Heart right ventricle (tissue), 16 donors: Measurements from ENCODE around the gene KLC3. TPM values are rescaled to one million over a fixed set of nuclear protein-coding genes. Genes with fewer than 3 reads are reported as not detected.

ENCODE experiments used
- ATAC-seq, 8 donors: fragments of 200-7000 bp; cut with Tn5 transposase; one replicate each; pipeline ENCODE4 v1.9.1; 2020; ENCODE audit warnings: mild to moderate bottlenecking in 8 of 8, moderate library complexity in 8 of 8, moderate number of reproducible peaks in 1 of 8
- DNase-seq, 2 donors: peaks; one replicate each; pipeline ENCODE4 v3.0.0-alpha.2; 2020
- H3K27ac ChIP-seq, 10 donors: fragments of 200-600 bp; sonication (generic) in 2 of 10; one replicate each; pipeline versions ENCODE4 v1.5.0 to v1.8.0; 2020 to 2022; ENCODE audit warnings: mild to moderate bottlenecking in 3 of 10
- H3K27me3 ChIP-seq, 7 donors: fragments of 200-600 bp; one replicate each; pipeline ENCODE4 v1.8.0; 2021 to 2022; ENCODE audit warnings: mild to moderate bottlenecking in 2 of 7
- H3K36me3 ChIP-seq, 9 donors: fragments of 200-600 bp; sonication (generic) in 1 of 9; one replicate each; pipeline versions ENCODE4 v1.5.0 to v1.8.0; 2020 to 2022; ENCODE audit warnings: mild to moderate bottlenecking in 2 of 9
- H3K4me1 ChIP-seq, 9 donors: fragments of 200-600 bp; sonication (generic) in 1 of 9; one replicate each; pipeline versions ENCODE4 v1.5.0 to v1.8.0; 2020 to 2022; ENCODE audit warnings: mild to moderate bottlenecking in 4 of 9
- H3K4me3 ChIP-seq, 10 donors: fragments of 200-600 bp; sonication (generic) in 2 of 10; one replicate each; pipeline versions ENCODE4 v1.5.0 to v1.8.0; 2020 to 2022; ENCODE audit warnings: mild to moderate bottlenecking in 7 of 10, moderate library complexity in 2 of 10
- H3K9me3 ChIP-seq, 11 donors: fragments of 200-600 bp in 10 of 11; sonication (generic) in 2 of 11; one replicate each; pipeline versions ENCODE4 v1.5.0 to v1.8.0; 2013 to 2022; ENCODE audit warnings: mild to moderate bottlenecking in 2 of 11, control low read depth in 1 of 11, moderate library complexity in 1 of 11
- CTCF ChIP-seq, 9 donors: fragments of 200-600 bp; sonication (generic) in 2 of 9; IDR thresholded peaks; one replicate each; pipeline versions ENCODE4 v1.5.0 to v1.8.0; 2021 to 2022; ENCODE audit warnings: antibody characterized with exemption in 9 of 9, mild to moderate bottlenecking in 5 of 9, moderate library complexity in 1 of 9
- WGBS, 2 donors: extraction: QIAGEN DNeasy Blood & Tissue Kit; methylation state at CpG; one replicate each; pipeline ENCODE4 v1.1.7; 2013; ENCODE audit warnings: inconsistent platforms in 1 of 2; 5-methylcytosine and 5-hydroxymethylcytosine counted together
- intact Hi-C, 10 donors: fragments of 100-400 bp; cut with DNase I; formaldehyde crosslinking; loops; one replicate each; pipeline versions ENCODE4 v1.11.1 to v1.14.2; 2022
- polyA plus RNA-seq, 2 donors: library from polyadenylated mRNA; stranded (reverse); fragments of 200-250 nt; gene quantifications; one replicate each; pipeline ENCODE4 v1.2.3, GENCODE V29; 2013
- total RNA-seq, 10 donors: library from RNA; stranded (reverse); fragmentation: NEBNext Ultra II Directional in 3 of 10; extraction: Animal tissue kit (Norgen Biotek cat#: 25700) in 3 of 10; gene quantifications; one replicate each; pipeline versions ENCODE4 v1.2.1 to v1.2.4, GENCODE V29; 2021 to 2023
- donor health status: Arrhythmogenic right ventricular cardiomyopathy.
- donor health status: ischemic (EF 13 %, LVEDD 7.1; RV severe dilation, severe dysfunction).
- donor health status: healthy with polysubstance abuse.
- donor health status: DM: no; HTN: yes; CAD: no.
- donor health status: DM: no; HTN: no; CAD: no.
- donor health status: ischemic (EF 25% LVEDD 6.9; RV normal size, moderate dysfunction).
- donor health status: ischemic (EF 25% LVEDD 5.7; RV mildly dilated, moderate dysfunction).
- donor health status: healthy.
- donor health status: DM: yes; HTN: yes; CAD: no.
- donor health status: Ischemic cardiomyopathy.
- donor health status: ischemic (EF 35%, LVEDD 5.7; RV mildly dilated, moderate dysfunction).
- donor health status: nonischemic (EF 11% LVEDD 7.7; RV severe dilation, severe dysfunction).
- donor health status: DM: yes; HTN: yes; CAD: no.
- donor health status: PGD.
- donor health status: ischemic (EF 29% LVEDD 5.4; RV normal size, mild dysfunction).
- donor health status: nonischemic (EF 23%, LVEDD 6.1; RV moderate dilation, normal function).

The KLC3 gene
- total and polyA plus RNA-seq, 12 donors = 0.14 to 0.16 (median 0.14) TPM; not detected in 9

GRCh38 chr19:45349126-45349415 lies 8.5 kb downstream of the KLC3 start:
- intact Hi-C loops = no loop called here

GRCh38 chr19:45349430-45349941 lies 8.9 kb downstream of the KLC3 start:
- H3K36me3 ChIP-seq = peaks cover 0 to 35% (median 0%) of the 10 kb centered on the region in 9 donors
- no peaks in the 10 kb centered on the region for H3K4me1 ChIP-seq
- H3K27ac ChIP-seq = no peak overlapping the region
- no peak for TF ChIP-seq CTCF (IDR thresholded peaks at IDR 0.05)
- WGBS, 2 donors = 86 to 93% methylated on average over 17 of the region's 17 CpGs
- no peak overlapping the region for H3K4me3 ChIP-seq
- H3K9me3 ChIP-seq = no peaks in the 10 kb centered on the region
- ATAC-seq (no peak), DNase-seq (no peak)
- intact Hi-C loops = no loop called here
- peaks cover 0 to 31% (median 21%) of the 10 kb centered on the region in 7 donors for H3K27me3 ChIP-seq

More at GRCh38 chr19:45349126-45349415, 8.5 kb downstream of the KLC3 start:
- H3K27ac ChIP-seq = no peak overlapping the region
- H3K4me3 ChIP-seq = no peak overlapping the region
- no peaks in the 10 kb centered on the region for H3K4me1 ChIP-seq
- 62 to 79% methylated on average over 3 of the region's 3 CpGs for WGBS, 2 donors
- TF ChIP-seq CTCF (IDR thresholded peaks at IDR 0.05) = no peak
- ATAC-seq (no peak), DNase-seq (no peak)
- H3K36me3 ChIP-seq = peaks cover 0 to 31% (median 0%) of the 10 kb centered on the region in 9 donors
- H3K27me3 ChIP-seq = peaks cover 0 to 31% (median 22%) of the 10 kb centered on the region in 7 donors
- H3K9me3 ChIP-seq = no peaks in the 10 kb centered on the region

- DNase-seq (no peak), ATAC-seq (no peak)
- WGBS, 2 donors = 87 to 89% methylated on average over 17 of the region's 17 CpGs
- Histone ChIP-seq H3K27me3 (peaks cover 0 to 23% (median 20%) of the 10 kb centered on the region in 7 donors), H3K4me1 (no peaks in the 10 kb centered on the region), H3K36me3 (peaks cover 0 to 46% (median 4%) of the 10 kb centered on the region in 9 donors), H3K9me3 (no peaks in the 10 kb centered on the region), H3K4me3 (no peak overlapping the region), H3K27ac (no peak overlapping the region)
- intact Hi-C loops = no loop called here
- no peak for TF ChIP-seq CTCF (IDR thresholded peaks at IDR 0.05)
Measured at GRCh38 chr19:45350477-45351058, 10.0 kb downstream of the KLC3 start.

- ATAC-seq (no peak), DNase-seq (no peak)
- 76 to 77% methylated on average over 13 of the region's 13 CpGs for WGBS, 2 donors
- intact Hi-C loops = no loop called here
- Histone ChIP-seq H3K4me3 (no peak overlapping the region), H3K9me3 (no peaks in the 10 kb centered on the region), H3K36me3 (peaks cover 0 to 55% (median 4%) of the 10 kb centered on the region in 9 donors), H3K27ac (no peak overlapping the region), H3K27me3 (peaks cover 0 to 15% (median 11%) of the 10 kb centered on the region in 7 donors), H3K4me1 (no peaks in the 10 kb centered on the region)
- no peak for TF ChIP-seq CTCF (IDR thresholded peaks at IDR 0.05)
Measured at GRCh38 chr19:45351401-45351952, 10.9 kb downstream of the KLC3 start.
